ENCODE data around the gene ITIH6. TPM values are rescaled to one million over a fixed set of nuclear protein-coding genes. Genes with fewer than 3 reads are reported as not detected.
A peak's percentile ranks its signal among the peaks of the same experiment; 100 is the strongest.
"Not testable (repeated sequence)": the region's sequence is repeated elsewhere in the genome, so short reads cannot be mapped to it uniquely, and the experiment has no call there.

Gene ITIH6
- total RNA-seq, 2 donors from 2014 or later: not detected

GRCh38 chrX:54758114-54759055 lies 39.7 kb downstream of the ITIH6 start:
- H3K36me3 Mint-ChIP-seq: no peaks in the 10 kb centered on the region
- ATAC-seq (no peak), DNase-seq (ENCODE audit: low spot score in 2 of 2) (no peak)
- peaks cover 9 to 10% of the 10 kb centered on the region in 2 donors for H3K9me3 Mint-ChIP-seq
- no peak overlapping the region for H3K27ac Mint-ChIP-seq

DNA sequence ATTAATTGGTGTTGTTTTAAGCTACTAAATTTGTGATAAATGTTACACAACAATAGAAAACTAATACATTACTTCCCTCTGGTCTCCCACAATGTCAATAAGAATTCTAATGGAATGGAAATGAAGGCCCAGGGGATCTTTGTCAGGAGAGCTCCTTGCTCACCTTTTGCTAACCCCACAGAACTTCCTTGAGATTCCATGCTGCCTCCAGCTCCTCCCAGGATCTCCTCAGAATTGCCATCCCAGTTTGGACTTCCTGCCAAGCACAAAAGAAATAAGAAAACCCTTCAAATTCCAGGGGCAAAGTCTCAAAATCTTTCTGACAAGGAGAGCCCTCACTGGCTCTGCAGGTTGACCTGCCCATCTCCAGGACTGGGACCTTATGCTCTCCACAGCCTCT lies 43.2 kb downstream of the ITIH6 start:
- ATAC-seq (no peak), DNase-seq (ENCODE audit: low spot score in 2 of 2) (no peak)
- Mint-ChIP-seq H3K27ac (no peak overlapping the region), H3K36me3 (no peaks in the 10 kb centered on the region), H3K9me3 (no peaks in the 10 kb centered on the region)

- no peaks in the 10 kb centered on the region for H3K9me3 Mint-ChIP-seq
- ATAC-seq (peak in 1 of 2 donors; percentile 18), DNase-seq (ENCODE audit: low spot score in 2 of 2) (no peak)
- H3K27ac Mint-ChIP-seq: no peak overlapping the region
- H3K36me3 Mint-ChIP-seq: no peaks in the 10 kb centered on the region
Observed at GRCh38 chrX:54748626-54749025, 49.4 kb downstream of the ITIH6 start.

GRCh38 chrX:54747733-54748393 lies 50.2 kb downstream of the ITIH6 start:
- H3K9me3 Mint-ChIP-seq: peaks cover 0 to 5% of the 10 kb centered on the region in 2 donors
- H3K36me3 Mint-ChIP-seq: no peaks in the 10 kb centered on the region
- ATAC-seq: peak in 1 of 2 donors; percentile 69
- H3K27ac Mint-ChIP-seq: no peak overlapping the region
- DNase-seq (ENCODE audit: low spot score in 2 of 2): no peak

- no peaks in the 10 kb centered on the region for H3K36me3 Mint-ChIP-seq
- no peak overlapping the region for H3K27ac Mint-ChIP-seq
- DNase-seq (ENCODE audit: low spot score in 2 of 2): no peak
- H3K9me3 Mint-ChIP-seq: peaks cover 0 to 5% of the 10 kb centered on the region in 2 donors
- ATAC-seq: no peak
Observed at GRCh38 chrX:54746928-54747327, 51.1 kb downstream of the ITIH6 start.

DNA sequence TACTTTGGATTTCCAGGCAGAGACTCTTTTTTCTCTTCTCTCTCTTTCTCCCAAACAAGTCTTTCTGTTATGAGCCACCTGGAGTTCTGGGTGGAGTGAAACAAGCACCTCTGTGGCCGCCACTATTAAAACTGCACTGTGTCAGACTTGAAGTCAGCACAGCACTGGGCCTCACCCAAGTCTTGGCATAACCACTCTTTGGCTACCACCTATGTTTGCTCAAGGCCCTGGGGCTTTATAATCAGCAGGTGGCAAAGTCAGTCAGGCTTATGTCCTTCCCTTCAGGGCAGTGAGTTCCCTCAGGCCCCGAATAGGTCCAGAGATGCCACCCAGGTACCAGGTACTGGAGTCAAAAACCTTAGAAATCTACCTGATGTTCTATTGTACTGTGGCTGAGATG lies 52.4 kb downstream of the ITIH6 start:
- DNase-seq (ENCODE audit: low spot score in 2 of 2) (no peak), ATAC-seq (no peak)
- Mint-ChIP-seq H3K9me3 (peaks cover 0 to 5% of the 10 kb centered on the region in 2 donors), H3K36me3 (no peaks in the 10 kb centered on the region), H3K27ac (no peak overlapping the region)

DNA sequence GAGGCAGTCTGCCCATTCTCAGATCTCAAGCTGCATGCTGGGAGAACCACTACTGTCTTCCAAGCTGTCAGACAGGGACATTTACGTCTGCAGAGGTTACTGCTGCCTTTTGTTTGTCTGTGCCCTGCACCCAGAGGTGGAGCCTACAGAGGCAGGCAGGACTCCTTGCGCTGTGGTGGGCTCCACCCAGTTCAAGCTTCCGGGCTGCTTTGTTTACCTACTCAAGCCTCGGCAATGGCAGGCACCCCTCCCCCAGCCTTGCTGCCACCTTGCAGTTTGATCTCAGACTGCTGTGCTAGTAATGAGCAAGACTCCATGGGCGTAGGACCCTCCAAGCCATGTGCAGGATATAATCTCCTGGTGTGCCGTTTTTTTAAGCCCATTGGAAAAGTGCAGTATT lies 59.5 kb downstream of the ITIH6 start:
- DNase-seq (ENCODE audit: low spot score in 2 of 2); ATAC-seq; H3K27ac Mint-ChIP-seq; H3K36me3 Mint-ChIP-seq: not testable (repeated sequence)
- H3K9me3 Mint-ChIP-seq: peaks cover 4 to 10% of the 10 kb centered on the region in 2 donors

GRCh38 chrX:54736298-54736942 lies 61.6 kb downstream of the ITIH6 start:
- peaks cover 0 to 10% of the 10 kb centered on the region in 2 donors for H3K9me3 Mint-ChIP-seq
- not testable (repeated sequence) for H3K27ac Mint-ChIP-seq; DNase-seq (ENCODE audit: low spot score in 2 of 2); H3K36me3 Mint-ChIP-seq; ATAC-seq

DNA sequence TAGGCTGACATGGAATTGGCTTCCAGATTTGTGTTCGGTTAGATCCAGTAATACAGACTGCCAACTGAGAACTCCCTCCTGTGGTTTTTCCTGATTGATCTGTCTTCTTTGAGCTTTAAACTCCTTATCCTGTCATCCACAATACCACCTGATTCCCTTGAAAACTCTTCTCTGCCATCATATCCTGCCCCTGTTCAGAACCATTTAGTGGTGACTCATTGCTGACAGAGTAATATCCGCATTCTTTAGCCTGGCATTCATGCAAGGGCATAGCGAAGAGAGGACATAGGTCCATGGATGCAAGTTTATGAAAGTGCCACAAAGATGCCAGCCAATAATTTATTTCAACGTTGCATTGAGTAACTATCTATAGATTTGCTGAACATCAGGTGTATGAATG lies 76.6 kb downstream of the ITIH6 start:
- no peak for ATAC-seq
- H3K27ac Mint-ChIP-seq: no peak overlapping the region

GRCh38 chrX:54715621-54716020 lies 82.4 kb downstream of the ITIH6 start:
- no peak for ATAC-seq
- no peak overlapping the region for H3K27ac Mint-ChIP-seq

More for the DNA sequence above, 76.6 kb downstream of the ITIH6 start:
- DNase-seq (ENCODE audit: low spot score in 2 of 2): no peak
- H3K9me3 Mint-ChIP-seq: no peaks in the 10 kb centered on the region
- no peaks in the 10 kb centered on the region for H3K36me3 Mint-ChIP-seq

DNA sequence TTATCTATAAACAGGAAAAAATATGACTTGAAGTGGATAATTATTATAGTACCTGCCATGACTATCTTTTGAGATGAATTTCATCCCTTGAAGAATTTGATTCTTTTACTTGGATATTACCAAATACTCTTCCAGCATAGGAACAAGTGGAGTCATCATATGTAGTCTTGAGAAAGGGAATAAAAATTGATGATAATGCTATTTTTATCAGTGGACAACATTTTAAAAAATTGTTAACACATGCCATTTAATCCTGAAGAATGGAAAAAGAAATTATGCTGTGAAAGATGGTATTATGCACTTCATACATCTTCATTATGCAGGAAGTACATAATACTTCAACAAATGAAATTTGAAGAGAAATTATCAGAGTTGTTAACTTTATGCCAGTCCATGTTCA lies 83.6 kb downstream of the ITIH6 start:
- DNase-seq (ENCODE audit: low spot score in 2 of 2) (no peak), ATAC-seq (no peak)
- H3K36me3 Mint-ChIP-seq: no peaks in the 10 kb centered on the region
- H3K27ac Mint-ChIP-seq: no peak overlapping the region
- H3K9me3 Mint-ChIP-seq: no peaks in the 10 kb centered on the region

More at GRCh38 chrX:54715621-54716020, 82.4 kb downstream of the ITIH6 start:
- Mint-ChIP-seq H3K9me3 (no peaks in the 10 kb centered on the region), H3K36me3 (no peaks in the 10 kb centered on the region)
- DNase-seq (ENCODE audit: low spot score in 2 of 2): no peak

- H3K27ac Mint-ChIP-seq: no peak overlapping the region
- no peaks in the 10 kb centered on the region for H3K9me3 Mint-ChIP-seq
- DNase-seq (ENCODE audit: low spot score in 2 of 2): no peak
- H3K36me3 Mint-ChIP-seq: no peaks in the 10 kb centered on the region
- ATAC-seq: no peak
Observed at GRCh38 chrX:54711735-54712134, 86.3 kb downstream of the ITIH6 start.

- H3K27ac Mint-ChIP-seq: no peak overlapping the region
- DNase-seq (ENCODE audit: low spot score in 2 of 2): no peak
- ATAC-seq: no peak
- no peaks in the 10 kb centered on the region for H3K36me3 Mint-ChIP-seq
- H3K9me3 Mint-ChIP-seq: no peaks in the 10 kb centered on the region
Observed at GRCh38 chrX:54710920-54711319, 87.1 kb downstream of the ITIH6 start.

- Mint-ChIP-seq H3K9me3 (no peaks in the 10 kb centered on the region), H3K36me3 (no peaks in the 10 kb centered on the region), H3K27ac (no peak overlapping the region)
- no peak for DNase-seq (ENCODE audit: low spot score in 2 of 2)
- no peak for ATAC-seq
Observed at GRCh38 chrX:54708404-54708803, 89.7 kb downstream of the ITIH6 start.
